Lower lobe of right lung (tissue), 2 donors: ENCODE results near the gene SYT1. TPM values are rescaled to one million over a fixed set of nuclear protein-coding genes. Genes with fewer than 3 reads are reported as not detected.

Source experiments
- ATAC-seq, 2 donors: fragments of 200-7000 bp; cut with Tn5 transposase; one replicate each; pipeline ENCODE4 v1.9.1; 2020 to 2022; ENCODE audit warnings: mild to moderate bottlenecking in 2 of 2, moderate library complexity in 2 of 2
- DNase-seq: peaks from one replicate; pipeline ENCODE4 v3.0.0-alpha.2; 2020
- H3K27ac ChIP-seq: fragments of 200-600 bp; one replicate; pipeline ENCODE4 v1.8.0; 2022
- H3K27me3 ChIP-seq: fragments of 200-600 bp; one replicate; pipeline ENCODE4 v1.8.0; 2022; ENCODE audit warnings: low read depth
- H3K36me3 ChIP-seq: fragments of 200-600 bp; one replicate; pipeline ENCODE4 v1.8.0; 2022; ENCODE audit warnings: mild to moderate bottlenecking
- H3K4me1 ChIP-seq: fragments of 200-600 bp; one replicate; pipeline ENCODE4 v1.8.0; 2022
- H3K4me3 ChIP-seq: fragments of 200-600 bp; one replicate; pipeline ENCODE4 v1.8.0; 2022; ENCODE audit warnings: mild to moderate bottlenecking
- H3K9me3 ChIP-seq: fragments of 200-600 bp; one replicate; pipeline ENCODE4 v1.8.0; 2022
- intact Hi-C: fragments of 100-400 bp; cut with DNase I; formaldehyde crosslinking; loops from one replicate; pipeline ENCODE4 v1.11.0; 2022
- total RNA-seq: library from RNA; stranded (reverse); fragmentation: NEBNext Ultra II Directional; extraction: Animal tissue kit (Norgen Biotek cat#: 25700); gene quantifications from one replicate; pipeline ENCODE4 v1.2.1, GENCODE V29; 2021
- TF ChIP-seq, protein P1 (sequence below): fragments of 200-600 bp; IDR thresholded peaks from one replicate; pipeline ENCODE4 v1.8.0; 2022; ENCODE audit warnings: antibody characterized with exemption, mild to moderate bottlenecking
- donor health status: DM: no; HTN: yes; CAD: no; lungs with severe emphysema.

SYT1 gene
- total RNA-seq, 1 donor from 2014 or later, result 0.95 TPM

DNA sequence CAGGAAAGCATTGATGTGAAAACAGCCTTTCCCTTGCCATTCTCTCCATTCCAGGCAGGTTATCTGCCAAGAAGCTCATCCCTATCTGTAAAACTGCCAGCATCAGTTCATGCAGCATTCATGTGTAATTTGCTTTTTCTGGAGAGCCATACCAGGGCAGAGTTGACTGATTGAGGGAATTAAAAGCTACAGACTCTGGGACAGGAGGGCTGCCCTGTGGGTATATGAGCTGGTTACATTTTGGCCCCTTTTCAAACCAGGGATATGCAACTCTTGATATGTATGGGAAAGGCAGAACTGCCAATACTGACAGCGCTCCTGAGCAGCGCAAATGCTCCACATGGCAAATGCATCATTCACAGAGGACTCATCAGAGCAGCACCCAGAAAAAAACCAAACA lies 53.7 kb downstream of the SYT1 start:
- Histone ChIP-seq H3K9me3 (no peaks in the 10 kb centered on the region), H3K4me1 (no peaks in the 10 kb centered on the region), H3K27ac (no peak overlapping the region), H3K27me3 (no peaks in the 10 kb centered on the region), H3K4me3 (no peak overlapping the region), H3K36me3 (no peaks in the 10 kb centered on the region)
- intact Hi-C loops, result no loop called here
- DNase-seq (no peak), ATAC-seq (no peak)
- TF ChIP-seq, protein P1, sequence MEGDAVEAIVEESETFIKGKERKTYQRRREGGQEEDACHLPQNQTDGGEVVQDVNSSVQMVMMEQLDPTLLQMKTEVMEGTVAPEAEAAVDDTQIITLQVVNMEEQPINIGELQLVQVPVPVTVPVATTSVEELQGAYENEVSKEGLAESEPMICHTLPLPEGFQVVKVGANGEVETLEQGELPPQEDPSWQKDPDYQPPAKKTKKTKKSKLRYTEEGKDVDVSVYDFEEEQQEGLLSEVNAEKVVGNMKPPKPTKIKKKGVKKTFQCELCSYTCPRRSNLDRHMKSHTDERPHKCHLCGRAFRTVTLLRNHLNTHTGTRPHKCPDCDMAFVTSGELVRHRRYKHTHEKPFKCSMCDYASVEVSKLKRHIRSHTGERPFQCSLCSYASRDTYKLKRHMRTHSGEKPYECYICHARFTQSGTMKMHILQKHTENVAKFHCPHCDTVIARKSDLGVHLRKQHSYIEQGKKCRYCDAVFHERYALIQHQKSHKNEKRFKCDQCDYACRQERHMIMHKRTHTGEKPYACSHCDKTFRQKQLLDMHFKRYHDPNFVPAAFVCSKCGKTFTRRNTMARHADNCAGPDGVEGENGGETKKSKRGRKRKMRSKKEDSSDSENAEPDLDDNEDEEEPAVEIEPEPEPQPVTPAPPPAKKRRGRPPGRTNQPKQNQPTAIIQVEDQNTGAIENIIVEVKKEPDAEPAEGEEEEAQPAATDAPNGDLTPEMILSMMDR, result no peak

DNA sequence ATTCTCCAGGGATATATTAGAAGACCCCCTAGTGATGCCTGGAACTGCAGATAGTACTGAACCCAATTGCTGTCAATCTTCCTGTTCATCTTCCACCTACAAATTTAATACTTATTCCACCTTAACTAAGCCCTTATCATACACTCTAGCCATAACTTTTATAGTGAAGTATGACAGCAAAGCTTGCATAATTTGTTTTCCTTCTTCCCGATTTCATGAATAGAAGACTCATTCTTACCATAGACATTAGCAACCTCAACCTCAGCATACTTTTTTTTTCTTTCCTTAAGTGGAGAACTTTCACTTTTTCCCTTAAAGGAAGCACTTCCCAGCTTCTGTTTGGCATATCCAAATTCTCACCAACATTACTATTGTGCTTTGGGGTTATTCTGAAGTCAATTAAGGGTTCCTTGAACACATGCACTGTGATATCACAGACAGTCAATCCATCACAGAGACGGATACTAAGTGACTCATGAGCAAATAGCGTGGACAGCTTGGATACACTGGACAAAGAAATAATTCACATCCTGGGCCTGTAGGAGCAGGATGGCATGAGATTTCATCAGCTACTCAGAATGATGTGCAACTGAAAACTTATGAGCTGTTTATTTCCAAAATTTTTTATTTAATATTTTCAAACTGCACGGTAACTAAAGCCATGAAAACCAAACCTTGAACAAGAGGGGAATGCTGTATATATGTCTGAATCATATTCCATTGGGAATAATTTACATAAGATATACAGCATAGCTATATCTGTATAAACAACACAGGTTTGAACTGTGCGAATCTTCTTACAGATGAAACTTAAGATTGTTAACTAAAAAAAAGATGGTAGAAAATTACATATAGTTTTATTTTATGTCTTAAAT lies 63.9 kb downstream of the SYT1 start:
- TF ChIP-seq, protein P1, result no peak
- Histone ChIP-seq H3K4me1 (no peaks in the 10 kb centered on the region), H3K36me3 (no peaks in the 10 kb centered on the region), H3K27me3 (no peaks in the 10 kb centered on the region), H3K27ac (no peak overlapping the region), H3K4me3 (no peak overlapping the region), H3K9me3 (no peaks in the 10 kb centered on the region)
- no peak for DNase-seq
- intact Hi-C loops, result no loop called here
- ATAC-seq, result no peak

GRCh38 chr12:78929075-78929418 lies 64.5 kb downstream of the SYT1 start:
- DNase-seq (no peak), ATAC-seq (no peak)
- H3K4me1 ChIP-seq, result no peaks in the 10 kb centered on the region
- no peaks in the 10 kb centered on the region for H3K9me3 ChIP-seq
- no peaks in the 10 kb centered on the region for H3K27me3 ChIP-seq
- H3K36me3 ChIP-seq, result no peaks in the 10 kb centered on the region
- H3K4me3 ChIP-seq, result no peak overlapping the region
- H3K27ac ChIP-seq, result no peak overlapping the region
- intact Hi-C loops, result no loop called here
- TF ChIP-seq, protein P1, result no peak

DNA sequence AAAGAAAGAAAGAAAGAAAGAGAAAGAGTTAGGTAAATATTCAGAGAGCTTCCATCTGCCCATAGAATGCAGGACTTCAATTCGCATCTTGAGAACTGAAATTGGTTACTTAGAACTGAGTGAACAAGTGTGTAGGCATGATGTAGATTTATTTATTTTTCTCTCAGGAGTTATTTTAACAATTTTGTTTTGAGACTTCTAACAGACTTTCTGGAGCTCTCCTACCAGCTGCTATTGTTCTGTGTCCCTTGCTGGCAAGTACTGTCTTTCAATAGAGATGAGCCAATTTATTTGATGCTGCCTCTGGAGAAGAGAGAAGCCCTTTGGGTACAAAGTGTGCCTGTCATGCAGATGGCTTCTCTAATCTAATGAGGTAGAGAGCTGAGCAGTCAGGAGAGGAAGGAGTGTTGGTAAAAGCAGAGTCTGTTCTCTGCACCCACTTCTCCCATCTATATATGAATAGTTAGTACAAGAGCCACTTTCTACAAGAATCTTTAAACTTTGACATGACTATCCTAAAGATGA lies 67.0 kb downstream of the SYT1 start:
- Histone ChIP-seq H3K27me3 (no peaks in the 10 kb centered on the region), H3K27ac (no peak overlapping the region), H3K4me3 (no peak overlapping the region), H3K9me3 (no peaks in the 10 kb centered on the region), H3K4me1 (no peaks in the 10 kb centered on the region), H3K36me3 (no peaks in the 10 kb centered on the region)
- TF ChIP-seq, protein P1, result no peak
- DNase-seq, result no peak
- intact Hi-C loops, result no loop called here
- ATAC-seq, result no peak

DNA sequence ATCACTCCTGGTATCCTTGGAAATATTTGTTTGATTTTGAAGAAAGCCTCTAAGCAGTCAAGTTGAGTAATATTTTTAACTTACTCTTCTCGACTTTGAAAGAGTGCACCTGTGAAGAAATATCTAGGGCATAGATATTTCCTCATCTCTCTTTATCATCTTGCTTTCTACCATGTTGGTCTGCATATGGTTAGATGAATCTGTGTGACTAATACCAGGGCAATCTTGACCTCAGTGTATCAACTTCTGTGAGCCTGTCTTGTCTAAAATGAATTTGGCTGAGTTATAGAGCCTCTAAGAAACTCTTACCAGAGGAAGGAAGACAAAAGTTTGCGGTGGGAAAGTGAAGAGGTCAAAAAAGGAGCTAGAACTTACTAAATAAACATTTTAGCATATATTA lies 68.4 kb downstream of the SYT1 start:
- H3K9me3 ChIP-seq, result no peaks in the 10 kb centered on the region
- no peak overlapping the region for H3K27ac ChIP-seq
- H3K27me3 ChIP-seq, result no peaks in the 10 kb centered on the region
- H3K4me1 ChIP-seq, result no peaks in the 10 kb centered on the region
- no peaks in the 10 kb centered on the region for H3K36me3 ChIP-seq
- DNase-seq (no peak), ATAC-seq (no peak)
- TF ChIP-seq, protein P1, result no peak
- intact Hi-C loops, result no loop called here
- H3K4me3 ChIP-seq, result no peak overlapping the region
